ENCODE data around the gene B4GALNT3. TPM values are rescaled to one million over a fixed set of nuclear protein-coding genes. Genes with fewer than 3 reads are reported as not detected.

B4GALNT3 gene
- total and polyA plus RNA-seq, 2 experiments from 2014 or later: 4.4 to 13.9 TPM

- no peak overlapping the region for H2AFZ ChIP-seq
- TF ChIP-seq EZH2 (IDR thresholded peaks at IDR 0.05; ENCODE audit: borderline replicate concordance) (no peak), EZH2phosphoT487 (IDR thresholded peaks at IDR 0.05; ENCODE audit: low read depth, severe bottlenecking, unreplicated experiment) (no peak), CTCF (IDR thresholded peaks at IDR 0.05; ENCODE audit: poor library complexity) (no peak)
- no peaks in the 10 kb centered on the region for H3K9me2 ChIP-seq (replicated peaks; ENCODE audit: insufficient read depth)
- H3K79me2 ChIP-seq: no peaks in the 10 kb centered on the region
- H3K36me3 ChIP-seq (replicated peaks; ENCODE audit: insufficient read depth, low read depth): no peaks in the 10 kb centered on the region
- no peaks in the 10 kb centered on the region for H4K20me1 ChIP-seq (ENCODE audit: insufficient read depth, poor library complexity, severe bottlenecking)
- no peaks in the 10 kb centered on the region for H3K27me3 ChIP-seq
- no peaks in the 10 kb centered on the region for H3K4me1 ChIP-seq (ENCODE audit: insufficient read depth)
- no peak overlapping the region for H3K4me3 ChIP-seq
- 85% methylated on average over 16 of the region's 16 CpGs for WGBS (ENCODE audit: low lambda C conversion rate, missing lambda C conversion rate)
- peak overlapping the region; percentile 51 for H3K27ac ChIP-seq
- H3K9me3 ChIP-seq (ENCODE audit: low read depth): no peaks in the 10 kb centered on the region
- H3K4me2 ChIP-seq: no peak overlapping the region
- DNase-seq (ENCODE audit: low spot score): no peak
Measured at GRCh38 chr12:586318-587071, 126.8 kb downstream of the B4GALNT3 start.

DNA sequence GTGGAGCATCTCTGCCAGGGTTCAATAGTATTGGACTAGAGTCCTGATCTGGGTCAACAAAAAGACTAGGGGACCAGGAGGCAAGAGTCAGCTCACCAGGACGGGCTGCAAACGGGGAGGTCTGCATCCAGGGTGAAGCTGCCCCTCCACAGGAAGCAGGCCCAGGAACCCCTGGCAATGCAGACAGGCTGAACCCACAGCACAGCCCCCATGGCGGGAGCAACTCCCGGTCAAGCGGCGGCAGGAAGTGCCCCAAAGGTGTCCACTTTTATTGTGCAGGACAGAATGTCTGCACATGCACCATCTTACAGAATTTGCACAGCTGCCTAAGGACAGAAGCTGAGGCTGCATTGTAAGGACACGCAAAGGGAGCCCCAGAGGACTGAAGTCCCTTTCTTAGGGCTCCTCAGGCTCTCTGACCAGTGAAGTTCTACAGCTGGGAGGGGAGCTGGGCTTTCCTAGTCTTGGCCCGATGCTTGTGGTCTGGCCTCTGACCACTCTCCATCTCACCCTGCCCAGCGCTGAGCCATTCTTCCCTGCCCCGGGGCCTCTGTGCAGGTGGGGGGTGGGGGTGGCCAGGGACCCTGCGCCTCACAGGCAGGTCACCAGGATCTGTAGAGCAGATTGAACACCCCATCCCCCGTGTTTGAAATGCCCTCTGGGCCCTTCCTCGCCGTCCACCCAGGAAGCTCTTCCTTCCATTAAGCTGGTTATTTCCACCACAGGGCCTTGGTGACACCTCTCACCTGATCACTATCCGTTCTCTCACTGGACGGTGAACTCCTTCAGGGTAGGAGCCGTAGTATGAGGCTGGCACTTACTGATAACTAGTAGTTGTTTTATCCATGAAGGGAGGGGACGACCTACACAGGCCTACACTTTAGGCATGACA is 127.6 kb downstream of the B4GALNT3 start:
- no peak for DNase-seq (ENCODE audit: low spot score)
- H3K36me3 ChIP-seq (replicated peaks; ENCODE audit: insufficient read depth, low read depth): no peaks in the 10 kb centered on the region
- no peaks in the 10 kb centered on the region for H3K79me2 ChIP-seq
- H2AFZ ChIP-seq: no peak overlapping the region
- H4K20me1 ChIP-seq (ENCODE audit: insufficient read depth, poor library complexity, severe bottlenecking): no peaks in the 10 kb centered on the region
- H3K27ac ChIP-seq: no peak overlapping the region
- no peak overlapping the region for H3K4me2 ChIP-seq
- no peak overlapping the region for H3K4me3 ChIP-seq
- WGBS (ENCODE audit: low lambda C conversion rate, missing lambda C conversion rate): 89% methylated on average over 18 of the region's 18 CpGs
- TF ChIP-seq CTCF (IDR thresholded peaks at IDR 0.05; ENCODE audit: poor library complexity) (no peak), EZH2phosphoT487 (IDR thresholded peaks at IDR 0.05; ENCODE audit: low read depth, severe bottlenecking, unreplicated experiment) (no peak), EZH2 (IDR thresholded peaks at IDR 0.05; ENCODE audit: borderline replicate concordance) (no peak)
- no peaks in the 10 kb centered on the region for H3K9me3 ChIP-seq (ENCODE audit: low read depth)
- no peaks in the 10 kb centered on the region for H3K9me2 ChIP-seq (replicated peaks; ENCODE audit: insufficient read depth)
- no peaks in the 10 kb centered on the region for H3K27me3 ChIP-seq
- H3K4me1 ChIP-seq (ENCODE audit: insufficient read depth): no peaks in the 10 kb centered on the region

DNA sequence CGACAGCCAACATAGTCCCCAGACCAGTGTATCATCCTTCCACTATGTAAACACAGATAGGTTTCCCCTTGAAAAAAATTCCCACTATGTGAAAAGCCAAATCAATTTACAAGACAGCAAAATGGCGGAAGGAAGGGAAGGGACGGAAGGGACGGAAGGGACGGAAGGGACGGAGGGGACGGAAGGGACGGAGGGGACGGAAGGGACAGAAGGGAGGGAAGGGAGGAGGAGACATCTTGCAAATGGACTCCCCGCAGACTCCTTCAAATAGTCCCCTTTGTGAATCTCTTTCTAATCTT is 128.2 kb downstream of the B4GALNT3 start:
- no peaks in the 10 kb centered on the region for H3K9me3 ChIP-seq (ENCODE audit: low read depth)
- no peak for DNase-seq (ENCODE audit: low spot score)
- no peaks in the 10 kb centered on the region for H3K79me2 ChIP-seq
- H3K27me3 ChIP-seq: no peaks in the 10 kb centered on the region
- H3K4me2 ChIP-seq: no peak overlapping the region
- H3K9me2 ChIP-seq (replicated peaks; ENCODE audit: insufficient read depth): no peaks in the 10 kb centered on the region
- no peaks in the 10 kb centered on the region for H4K20me1 ChIP-seq (ENCODE audit: insufficient read depth, poor library complexity, severe bottlenecking)
- H2AFZ ChIP-seq: no peak overlapping the region
- TF ChIP-seq CTCF (IDR thresholded peaks at IDR 0.05; ENCODE audit: poor library complexity) (no peak), EZH2 (IDR thresholded peaks at IDR 0.05; ENCODE audit: borderline replicate concordance) (no peak), EZH2phosphoT487 (IDR thresholded peaks at IDR 0.05; ENCODE audit: low read depth, severe bottlenecking, unreplicated experiment) (no peak)
- no peaks in the 10 kb centered on the region for H3K36me3 ChIP-seq (replicated peaks; ENCODE audit: insufficient read depth, low read depth)
- no peak overlapping the region for H3K4me3 ChIP-seq
- 90% methylated on average over 8 of the region's 10 CpGs for WGBS (ENCODE audit: low lambda C conversion rate, missing lambda C conversion rate)
- H3K27ac ChIP-seq: no peak overlapping the region
- H3K4me1 ChIP-seq (ENCODE audit: insufficient read depth): no peaks in the 10 kb centered on the region

All from hepatocyte (in vitro differentiated cells).